Activated CD4-positive, alpha-beta T cell treated with anti-CD3 and anti-CD28 coated beads for 36 hours (primary cell): Measurements from ENCODE around the gene CCDC148. TPM values are rescaled to one million over a fixed set of nuclear protein-coding genes. Genes with fewer than 3 reads are reported as not detected.

Experiments used
- ATAC-seq: fragments of 200-7000 bp; cut with Tn5 transposase; one replicate; pipeline ENCODE4 v1.10.0; 2021; ENCODE audit warnings: mild to moderate bottlenecking, moderate library complexity
- CTCF ChIA-PET: fragments of 350-600 bp; sonication (Branson Sonifier 250); formaldehyde crosslinking; loops from one replicate; lab custom pipeline; 2021; ENCODE audit warnings: antibody characterized with exemption; lab: Charles Lee
- POLR2A ChIA-PET: fragments of 350-600 bp; sonication (Branson Sonifier 250); formaldehyde crosslinking; loops from one replicate; lab custom pipeline; 2021; ENCODE audit warnings: antibody characterized with exemption, inconsistent platforms; lab: Charles Lee
- DNase-seq: peaks from one replicate; pipeline ENCODE4 v3.0.0-alpha.2; 2020
- H3K27ac Mint-ChIP-seq: one replicate; pipeline ENCODE4 v1.8.0; 2021; ENCODE audit warnings: mixed read lengths
- H3K27me3 Mint-ChIP-seq: one replicate; pipeline ENCODE4 v1.8.0; 2021; ENCODE audit warnings: mixed read lengths
- H3K36me3 Mint-ChIP-seq: one replicate; pipeline ENCODE4 v1.8.0; 2021; ENCODE audit warnings: low read depth, mixed read lengths
- H3K4me1 Mint-ChIP-seq: one replicate; pipeline ENCODE4 v1.8.0; 2021; ENCODE audit warnings: mixed read lengths
- H3K4me3 Mint-ChIP-seq: one replicate; pipeline ENCODE4 v1.8.0; 2021; ENCODE audit warnings: mild to moderate bottlenecking, moderate library complexity, mixed read lengths
- H3K9me3 Mint-ChIP-seq: one replicate; pipeline ENCODE4 v1.8.0; 2021; ENCODE audit warnings: low read depth, mixed read lengths
- intact Hi-C, 2 experiments: fragments of 100-400 bp; cut with DNase I in 1 of 2; cut with micrococcal nuclease in 1 of 2; formaldehyde crosslinking; loops; one replicate each; pipeline versions ENCODE4 v1.14.2 to v1.15.1; 2022 to 2024; cut with DNase I, micrococcal nuclease
- total RNA-seq, 2 experiments: library from RNA; stranded (reverse); gene quantifications; one replicate each; pipeline ENCODE4 v1.2.3, GENCODE V29; 2021

The CCDC148 gene
- total RNA-seq, 2 experiments from 2014 or later = 0.23 to 0.26 TPM

- H3K36me3 Mint-ChIP-seq = peaks cover 7% of the 10 kb centered on the region
- H3K4me3 Mint-ChIP-seq = no peak overlapping the region
- CTCF ChIA-PET = no interaction called here
- intact Hi-C loops = no loop called here
- H3K27ac Mint-ChIP-seq = no peak overlapping the region
- H3K9me3 Mint-ChIP-seq = no peaks in the 10 kb centered on the region
- no peak for DNase-seq
- no peak for ATAC-seq
- H3K4me1 Mint-ChIP-seq = peaks cover 17% of the 10 kb centered on the region
- POLR2A ChIA-PET = no interaction called here
- no peaks in the 10 kb centered on the region for H3K27me3 Mint-ChIP-seq
Observed at GRCh38 chr2:158495175-158495574, 38.6 kb upstream of the CCDC148 start.

GRCh38 chr2:158493458-158493857 lies 36.9 kb upstream of the CCDC148 start:
- Mint-ChIP-seq H3K4me3 (no peak overlapping the region), H3K27me3 (no peaks in the 10 kb centered on the region), H3K36me3 (peaks cover 7% of the 10 kb centered on the region), H3K27ac (no peak overlapping the region), H3K4me1 (peaks cover 15% of the 10 kb centered on the region), H3K9me3 (no peaks in the 10 kb centered on the region)
- CTCF ChIA-PET = no interaction called here
- POLR2A ChIA-PET = no interaction called here
- intact Hi-C loops = no loop called here
- ATAC-seq = no peak
- no peak for DNase-seq

GRCh38 chr2:158491072-158491471 lies 34.5 kb upstream of the CCDC148 start:
- H3K9me3 Mint-ChIP-seq = no peaks in the 10 kb centered on the region
- POLR2A ChIA-PET = no interaction called here
- intact Hi-C loops = no loop called here
- H3K4me3 Mint-ChIP-seq = no peak overlapping the region
- DNase-seq (no peak), ATAC-seq (no peak)
- H3K27me3 Mint-ChIP-seq = no peaks in the 10 kb centered on the region
- no peak overlapping the region for H3K27ac Mint-ChIP-seq
- CTCF ChIA-PET = interaction anchor here (0.5 to 1.9 kb wide), 3 partner anchors 26 to 466 kb away, joined by 3 to 15 read pairs (median 3); no protein-coding TSS in a partner anchor
- H3K36me3 Mint-ChIP-seq = peaks cover 2% of the 10 kb centered on the region
- peaks cover 5% of the 10 kb centered on the region for H3K4me1 Mint-ChIP-seq

- ATAC-seq (no peak), DNase-seq (no peak)
- ChIA-PET CTCF (interaction anchor here (0.6 to 1.9 kb wide), 4 partner anchors 13 to 24 kb away, joined by 3 to 15 read pairs (median 4); no protein-coding TSS in a partner anchor), POLR2A (interaction anchor here (0.6 kb wide), 1 partner anchor 13 kb away, joined by 4 read pairs; no protein-coding TSS in a partner anchor)
- H3K27ac Mint-ChIP-seq = no peak overlapping the region
- H3K36me3 Mint-ChIP-seq = peaks cover 2% of the 10 kb centered on the region
- H3K9me3 Mint-ChIP-seq = no peaks in the 10 kb centered on the region
- H3K4me1 Mint-ChIP-seq = peaks cover 11% of the 10 kb centered on the region
- H3K27me3 Mint-ChIP-seq = no peaks in the 10 kb centered on the region
- intact Hi-C loops = no loop called here
- H3K4me3 Mint-ChIP-seq = no peak overlapping the region
Observed at GRCh38 chr2:158489366-158490112, 33.0 kb upstream of the CCDC148 start.

- Mint-ChIP-seq H3K4me3 (no peak overlapping the region), H3K4me1 (peaks cover 13% of the 10 kb centered on the region), H3K36me3 (peaks cover 2% of the 10 kb centered on the region), H3K9me3 (no peaks in the 10 kb centered on the region), H3K27me3 (no peaks in the 10 kb centered on the region), H3K27ac (no peak overlapping the region)
- ATAC-seq = no peak
- POLR2A ChIA-PET = no interaction called here
- intact Hi-C loops = no loop called here
- DNase-seq = no peak
- CTCF ChIA-PET = no interaction called here
Observed at GRCh38 chr2:158488442-158489216, 32.1 kb upstream of the CCDC148 start.

- Mint-ChIP-seq H3K27me3 (no peaks in the 10 kb centered on the region), H3K27ac (no peak overlapping the region), H3K36me3 (no peaks in the 10 kb centered on the region), H3K4me1 (peaks cover 15% of the 10 kb centered on the region), H3K4me3 (no peak overlapping the region), H3K9me3 (no peaks in the 10 kb centered on the region)
- ChIA-PET CTCF (no interaction called here), POLR2A (no interaction called here)
- intact Hi-C loops = no loop called here
- no peak for ATAC-seq
- DNase-seq = no peak
Observed at GRCh38 chr2:158487419-158487818, 30.9 kb upstream of the CCDC148 start.

GRCh38 chr2:158486970-158487325 lies 30.4 kb upstream of the CCDC148 start:
- ChIA-PET POLR2A (no interaction called here), CTCF (no interaction called here)
- Mint-ChIP-seq H3K27ac (no peak overlapping the region), H3K4me3 (no peak overlapping the region), H3K9me3 (no peaks in the 10 kb centered on the region), H3K27me3 (no peaks in the 10 kb centered on the region), H3K36me3 (no peaks in the 10 kb centered on the region), H3K4me1 (peaks cover 15% of the 10 kb centered on the region)
- intact Hi-C loops = no loop called here
- no peak for DNase-seq
- ATAC-seq = no peak

GRCh38 chr2:158486150-158486969 lies 29.8 kb upstream of the CCDC148 start:
- POLR2A ChIA-PET = no interaction called here
- no peak for ATAC-seq

GRCh38 chr2:158484892-158485556 lies 28.5 kb upstream of the CCDC148 start:
- Mint-ChIP-seq H3K9me3 (no peaks in the 10 kb centered on the region), H3K36me3 (peaks cover 2% of the 10 kb centered on the region), H3K4me1 (peaks cover 15% of the 10 kb centered on the region), H3K4me3 (no peak overlapping the region), H3K27me3 (no peaks in the 10 kb centered on the region), H3K27ac (no peak overlapping the region)
- ATAC-seq (peak; percentile 74), DNase-seq (no peak)
- intact Hi-C loops = no loop called here
- ChIA-PET POLR2A (no interaction called here), CTCF (no interaction called here)

More at GRCh38 chr2:158486150-158486969, 29.8 kb upstream of the CCDC148 start:
- Mint-ChIP-seq H3K4me3 (no peak overlapping the region), H3K4me1 (peaks cover 15% of the 10 kb centered on the region), H3K36me3 (no peaks in the 10 kb centered on the region), H3K27me3 (no peaks in the 10 kb centered on the region), H3K9me3 (no peaks in the 10 kb centered on the region), H3K27ac (no peak overlapping the region)
- intact Hi-C loops = no loop called here
- CTCF ChIA-PET = no interaction called here
- no peak for DNase-seq

- H3K27me3 Mint-ChIP-seq = no peaks in the 10 kb centered on the region
- POLR2A ChIA-PET = no interaction called here
- CTCF ChIA-PET = interaction anchor here (0.6 to 1.1 kb wide), 2 partner anchors 17 to 141 kb away, joined by 3 read pairs; no protein-coding TSS in a partner anchor
Observed at GRCh38 chr2:158482594-158482993, 26.0 kb upstream of the CCDC148 start.

GRCh38 chr2:158481116-158481515 lies 24.6 kb upstream of the CCDC148 start:
- DNase-seq = no peak
- Mint-ChIP-seq H3K27me3 (no peaks in the 10 kb centered on the region), H3K36me3 (peaks cover 2% of the 10 kb centered on the region), H3K27ac (no peak overlapping the region), H3K9me3 (no peaks in the 10 kb centered on the region), H3K4me1 (peaks cover 27% of the 10 kb centered on the region), H3K4me3 (no peak overlapping the region)
- intact Hi-C loops = no loop called here
- ChIA-PET POLR2A (no interaction called here), CTCF (no interaction called here)
- ATAC-seq = no peak

More at GRCh38 chr2:158482594-158482993, 26.0 kb upstream of the CCDC148 start:
- Mint-ChIP-seq H3K36me3 (peaks cover 2% of the 10 kb centered on the region), H3K27ac (no peak overlapping the region), H3K4me1 (peaks cover 24% of the 10 kb centered on the region), H3K4me3 (no peak overlapping the region), H3K9me3 (no peaks in the 10 kb centered on the region)
- no peak for ATAC-seq
- no peak for DNase-seq
- intact Hi-C loops = no loop called here
